NT2/D1 (cell line): ENCODE data around the gene PICALM.

ENCODE experiments used
- SUZ12 ChIP-seq: IDR thresholded peaks from 2 replicates; pipeline ENCODE4 v1.6.1; 2011; ENCODE audit not compliant: insufficient read length, insufficient read depth; ENCODE audit errors: extremely low read depth
- YY1 ChIP-seq: IDR thresholded peaks from 2 replicates; pipeline ENCODE4 v1.6.1; 2011; ENCODE audit not compliant: insufficient read length, insufficient read depth

DNA sequence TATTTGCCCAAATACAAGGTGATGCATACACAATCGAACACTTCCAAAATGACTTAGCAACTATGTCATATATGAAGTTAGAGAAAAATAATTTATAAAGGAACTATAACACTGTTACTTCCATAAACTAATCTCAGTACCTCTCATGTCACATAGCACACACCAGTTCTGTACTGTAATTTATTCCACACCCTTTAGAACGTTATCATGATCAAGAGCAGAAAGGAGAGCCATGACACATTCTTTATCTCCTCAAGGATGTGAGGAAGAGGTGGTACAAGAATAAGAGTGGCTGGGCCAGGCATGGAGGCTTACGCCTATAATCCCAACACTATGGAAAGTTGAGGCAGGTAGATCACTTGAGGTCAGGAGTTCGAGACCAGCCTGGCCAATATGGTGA is 31.1 kb downstream of the PICALM start:
- TF ChIP-seq YY1 (no peak), SUZ12 (no peak)
